Ramos (cell line): ENCODE measurements around the gene F2RL1.
"Not testable (repeated sequence)": the region's sequence is repeated elsewhere in the genome, so short reads cannot be mapped to it uniquely, and the experiment has no call there.

Experiments used
- in situ Hi-C: fragments of 300-500 bp; cut with MboI; formaldehyde crosslinking; loops from one replicate; pipeline ENCODE4 v1.14.3; 2022; ENCODE audit warnings: low sequenced_read_pairs; ENCODE audit not compliant: unreplicated experiment

The F2RL1 gene

GRCh38 chr5:76849419-76850291 lies 30.8 kb downstream of the F2RL1 start, which contains the start of gene S100Z:
Gene S100Z, plus strand, starts transcription at chr5:76850014. Its CDS starts 25,346 bp downstream, at chr5:76875360.
- in situ Hi-C loops, result no loop called here

GRCh38 chr5:76850543-76851145 lies 31.8 kb downstream of the F2RL1 start:
- in situ Hi-C loops, result no loop called here

DNA sequence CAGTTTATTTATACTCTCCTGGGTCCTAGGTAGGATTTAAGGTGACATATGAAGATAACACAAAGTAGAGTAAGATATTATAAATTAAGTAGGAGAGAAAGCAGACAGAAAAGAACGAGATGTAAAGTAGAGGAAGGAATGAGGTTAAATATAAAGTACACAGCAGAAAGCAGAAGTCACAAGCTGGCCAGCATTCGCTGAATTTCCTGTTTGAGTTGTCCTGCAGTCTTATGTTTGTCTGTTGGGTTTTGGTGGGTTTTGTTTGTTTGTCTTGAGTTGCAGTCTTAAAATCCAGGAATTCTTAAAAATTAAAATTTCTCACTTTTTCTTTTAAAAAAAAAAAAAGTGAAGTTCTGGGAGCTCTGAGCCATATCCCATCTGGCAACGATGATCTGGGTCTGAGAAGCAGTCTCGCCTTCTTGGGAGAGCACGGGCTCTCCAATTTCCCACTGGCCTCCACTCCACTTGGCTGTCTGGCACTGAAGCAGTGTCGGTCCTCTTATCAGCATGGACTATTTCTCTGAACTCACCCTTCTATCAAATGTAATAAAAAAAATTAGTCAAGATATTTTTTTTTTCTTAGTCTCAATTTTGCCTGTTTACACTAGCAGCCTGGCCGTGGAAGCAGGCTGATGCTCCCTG lies 33.0 kb downstream of the F2RL1 start:
- in situ Hi-C loops, result no loop called here

- in situ Hi-C loops, result no loop called here
Measured at GRCh38 chr5:76852772-76853171, 33.9 kb downstream of the F2RL1 start.

DNA sequence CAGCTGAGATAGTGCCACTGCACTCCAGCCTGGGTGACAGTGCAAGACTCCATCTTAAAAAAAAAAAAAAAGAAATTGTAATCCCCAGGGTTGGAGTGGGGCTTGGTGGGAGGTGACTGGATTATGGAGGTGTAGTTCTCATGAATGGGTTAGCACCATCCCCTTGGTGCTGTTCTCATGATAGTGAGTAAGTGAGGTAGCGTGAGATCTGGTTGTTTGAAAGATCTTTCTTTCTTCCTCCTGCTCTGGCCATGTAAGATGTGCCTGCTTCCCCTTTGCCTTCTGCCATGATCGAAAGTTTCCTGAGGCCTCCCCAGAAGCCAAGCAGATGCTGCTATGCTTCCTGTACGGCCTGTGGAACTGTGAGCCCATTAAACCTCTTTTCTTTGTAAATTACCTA lies 34.9 kb downstream of the F2RL1 start:
- in situ Hi-C loops, result not testable (repeated sequence)

DNA sequence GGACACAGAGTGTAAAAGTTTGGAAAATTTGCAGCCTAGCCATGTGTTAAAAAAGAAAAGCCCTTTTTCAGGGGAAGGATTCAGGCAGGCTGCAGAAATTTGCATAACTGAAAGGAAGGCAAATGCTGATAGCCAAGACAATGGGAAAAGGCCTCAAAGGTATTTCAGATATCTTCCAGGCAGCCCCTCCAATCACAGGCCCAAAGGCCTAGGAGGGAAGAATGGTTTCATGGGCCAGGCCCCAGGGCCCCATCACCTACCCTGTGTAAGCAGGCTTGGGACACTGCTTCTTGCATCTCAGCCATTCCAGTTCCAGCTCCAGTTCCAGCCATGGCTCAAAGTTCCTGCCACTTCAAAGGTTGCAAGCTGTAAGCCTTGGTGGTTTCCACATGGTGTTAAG lies 35.8 kb downstream of the F2RL1 start:
- in situ Hi-C loops, result no loop called here

GRCh38 chr5:76855501-76855900 lies 36.7 kb downstream of the F2RL1 start:
- in situ Hi-C loops, result not testable (repeated sequence)

- in situ Hi-C loops, result no loop called here
Measured at GRCh38 chr5:76855961-76856360, 37.1 kb downstream of the F2RL1 start.

GRCh38 chr5:76856800-76857199 lies 38.0 kb downstream of the F2RL1 start:
- in situ Hi-C loops, result not testable (repeated sequence)

- in situ Hi-C loops, result no loop called here
Measured at GRCh38 chr5:76859591-76860247, 40.9 kb downstream of the F2RL1 start.

GRCh38 chr5:76861612-76862011 lies 42.8 kb downstream of the F2RL1 start:
- in situ Hi-C loops, result no loop called here

GRCh38 chr5:76863001-76863400 lies 44.2 kb downstream of the F2RL1 start:
- in situ Hi-C loops, result no loop called here

DNA sequence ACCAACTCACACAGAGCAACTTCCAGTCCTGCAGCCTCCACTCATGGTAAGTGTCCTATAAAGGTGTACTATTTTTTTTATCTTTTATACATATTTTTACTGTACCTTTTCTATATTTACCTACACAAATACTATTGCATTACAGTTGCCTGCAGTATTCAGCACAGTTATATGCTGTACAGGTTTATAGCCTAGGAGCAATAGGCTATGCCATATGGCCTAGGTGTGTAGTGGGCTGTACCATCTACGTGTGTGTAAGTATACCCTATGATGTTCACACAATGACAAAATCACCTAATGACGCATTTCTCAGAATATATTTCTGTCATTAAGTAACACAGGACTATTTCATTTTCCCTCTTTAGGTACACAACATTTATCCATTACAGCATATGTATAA lies 47.7 kb downstream of the F2RL1 start:
- in situ Hi-C loops, result no loop called here

DNA sequence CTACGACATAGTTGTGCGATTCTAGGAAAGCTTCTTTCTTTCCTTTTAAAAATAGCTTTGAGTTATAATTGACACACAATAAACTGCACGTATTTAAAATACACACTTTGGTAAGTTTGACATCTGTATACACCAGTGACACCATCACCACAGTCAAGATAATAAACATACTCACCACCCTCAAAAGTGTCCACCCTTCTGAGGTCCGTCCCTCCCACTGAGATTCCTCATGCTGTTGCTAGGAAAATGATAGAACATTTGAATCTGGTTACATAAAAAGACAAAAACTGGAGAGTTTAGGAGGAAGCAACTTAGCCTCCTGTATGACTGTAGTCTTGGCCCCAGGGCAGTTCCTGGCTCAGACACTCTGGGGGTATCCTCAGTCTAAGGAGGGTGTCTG lies 48.2 kb downstream of the F2RL1 start:
- in situ Hi-C loops, result no loop called here

GRCh38 chr5:76867827-76868693 lies 49.2 kb downstream of the F2RL1 start:
- in situ Hi-C loops, result no loop called here

DNA sequence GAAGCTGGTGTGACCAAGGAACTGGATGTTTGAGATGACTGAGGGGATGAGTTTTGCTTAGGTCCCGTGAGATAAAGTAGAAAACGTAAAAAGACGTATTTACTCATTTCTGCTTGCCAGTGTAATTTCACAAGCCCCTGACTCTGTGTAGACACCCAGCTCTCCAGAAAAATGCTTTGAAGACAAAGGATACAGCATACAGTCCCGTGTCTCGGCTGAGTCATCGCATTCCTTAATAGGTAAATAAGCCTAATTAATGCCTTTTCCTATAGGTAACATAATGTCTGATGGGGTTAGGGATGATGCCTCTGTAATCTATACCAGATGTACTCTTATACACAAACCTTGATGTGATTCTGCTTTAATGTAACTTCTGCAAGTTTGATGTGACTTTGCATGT lies 51.2 kb downstream of the F2RL1 start:
- in situ Hi-C loops, result loop anchor here (10.0 kb wide), 2 partner anchors 145 to 215 kb away; partner anchors contain the start of gene ZBED3

GRCh38 chr5:76874088-76874581 lies 55.3 kb downstream of the F2RL1 start:
- in situ Hi-C loops, result loop anchor here (10.0 kb wide), 2 partner anchors 141 to 211 kb away; partner anchors contain the start of gene ZBED3
